NOMO-1 treated with DMSO at 0.1 percent for 48 hours (cell line): ENCODE measurements around the gene ZNF408.
"Not testable (repeated sequence)": the region's sequence is repeated elsewhere in the genome, so short reads cannot be mapped to it uniquely, and the experiment has no call there.

Experiments
- DNase-seq: peaks from one replicate; lab custom pipeline; 2025; ENCODE audit not compliant: unreplicated experiment; lab: John Stamatoyannopoulos, UW

ZNF408 gene

DNA sequence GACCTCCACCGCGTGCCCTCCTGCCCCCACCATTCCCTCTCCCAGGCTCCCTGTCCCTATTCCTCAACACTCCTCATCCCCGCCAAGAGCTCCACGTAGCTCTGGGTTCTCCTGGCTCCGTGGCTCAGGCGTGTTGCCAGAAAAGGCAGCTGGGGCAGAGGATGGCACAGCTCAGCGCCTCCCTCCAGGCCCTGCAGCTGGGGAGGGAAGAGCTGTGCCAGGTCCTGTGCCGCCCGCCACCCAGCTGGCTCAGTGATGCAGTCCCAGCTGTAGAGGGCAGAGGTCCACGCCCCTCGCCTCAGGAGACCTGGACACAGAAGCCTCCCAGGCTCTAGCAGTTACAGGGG is 4.6 kb upstream of the ZNF408 start:
- DNase-seq = no peak

GRCh38 chr11:46697303-46697702 is 3.5 kb upstream of the ZNF408 start:
- no peak for DNase-seq

DNA sequence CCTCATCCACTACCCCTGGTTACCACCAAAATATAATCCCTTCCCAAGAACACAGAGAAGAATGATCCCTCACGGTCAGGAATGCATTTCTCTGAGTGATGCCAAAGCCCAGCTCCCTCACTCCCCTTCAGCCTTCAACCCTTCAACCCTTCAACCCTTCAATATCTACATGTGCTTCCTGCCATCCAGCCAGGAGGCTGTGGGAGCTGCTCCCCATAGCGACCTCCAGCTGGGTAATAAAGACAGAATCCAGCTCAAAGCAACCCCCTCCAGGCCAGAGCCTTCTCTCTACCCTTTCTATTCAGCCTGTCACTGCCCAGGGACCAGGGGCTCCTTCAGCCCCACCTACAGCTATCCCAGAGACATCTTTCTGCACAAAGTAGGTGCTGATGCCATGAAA is 3.1 kb upstream of the ZNF408 start:
- DNase-seq = no peak

DNA sequence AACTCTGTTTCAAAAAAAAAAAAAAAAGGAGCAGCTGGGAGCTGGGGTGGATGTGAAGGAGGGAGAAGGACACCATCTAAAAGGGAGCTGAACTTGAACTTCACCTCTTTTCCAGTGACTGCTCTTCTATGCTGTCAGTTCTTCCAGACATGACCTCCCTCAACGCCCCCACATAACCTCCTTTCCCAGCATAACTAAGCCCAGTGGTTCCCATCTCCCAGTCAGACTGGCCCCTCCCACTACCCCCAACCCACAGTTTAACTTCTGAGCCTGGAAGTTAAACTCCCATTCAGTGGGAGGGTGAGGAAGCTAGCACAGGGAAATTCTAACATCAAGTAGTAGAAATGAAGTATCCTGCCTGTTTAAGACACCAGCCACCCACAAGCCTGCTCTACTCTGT is 2.2 kb upstream of the ZNF408 start:
- no peak for DNase-seq

GRCh38 chr11:46701078-46701654 is 335 bp downstream of the ZNF408 start:
- no peak for DNase-seq

GRCh38 chr11:46705070-46705688 is 4.3 kb downstream of the ZNF408 start:
- no peak for DNase-seq

DNA sequence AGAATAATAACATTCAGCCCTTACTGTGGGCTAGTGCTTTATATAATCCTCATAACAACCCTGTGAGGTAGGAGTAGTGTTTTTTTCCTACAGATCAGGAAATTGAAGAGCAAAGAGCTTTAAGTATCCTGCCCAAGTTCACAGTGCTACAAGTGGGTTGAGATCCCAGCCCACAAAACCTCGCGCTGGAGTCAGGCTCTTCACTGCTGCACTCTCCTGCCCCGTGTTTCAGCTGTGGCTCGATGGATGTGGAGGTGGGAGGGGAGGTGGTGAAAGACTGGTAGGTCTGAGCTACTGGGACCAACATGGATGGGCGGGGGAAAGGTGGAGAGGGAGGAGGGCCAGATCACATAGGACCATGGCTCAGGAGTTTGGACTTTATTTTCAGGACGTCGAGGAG is 6.1 kb downstream of the ZNF408 start:
- DNase-seq = no peak

DNA sequence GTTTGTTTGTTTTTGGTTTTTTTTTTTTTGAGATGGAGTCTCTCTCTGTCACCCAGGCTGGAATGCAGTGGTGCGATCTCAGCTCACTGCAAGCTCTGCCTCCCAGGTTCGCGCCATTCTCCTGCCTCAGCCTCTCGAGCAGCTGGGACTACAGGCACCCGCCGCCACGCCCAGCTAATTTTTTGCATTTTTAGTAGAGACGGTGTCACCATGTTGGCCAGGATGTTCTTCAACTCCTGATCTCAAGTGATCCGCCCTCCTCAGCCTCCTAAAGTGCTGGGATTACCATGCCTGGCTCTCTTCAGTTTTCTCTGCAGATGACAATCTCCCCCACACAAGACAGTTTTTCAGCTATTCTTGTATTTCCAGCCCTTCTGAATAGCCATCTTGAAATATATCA is 8.5 kb downstream of the ZNF408 start:
- not testable (repeated sequence) for DNase-seq

- no peak for DNase-seq
Measured at GRCh38 chr11:46710821-46711269, 10.0 kb downstream of the ZNF408 start.

DNA sequence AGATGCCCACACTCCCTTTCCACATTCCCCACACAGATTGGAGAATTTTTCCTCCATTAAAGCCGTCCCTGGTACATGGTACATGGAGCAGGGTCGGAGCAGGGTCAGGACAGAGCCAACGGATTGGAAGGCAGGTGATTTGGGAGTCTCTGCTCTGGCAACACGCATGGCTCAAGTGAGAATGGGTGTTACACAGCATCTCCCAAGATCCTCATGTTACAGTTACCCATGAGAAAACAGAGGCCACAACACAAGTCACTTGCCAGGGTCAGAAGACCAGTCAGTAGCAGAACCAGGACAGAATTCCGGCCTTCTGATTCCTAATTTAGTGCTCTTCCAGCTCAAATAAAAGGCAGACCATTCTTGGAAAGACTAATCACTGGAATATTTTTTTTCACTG is 10.5 kb downstream of the ZNF408 start:
- DNase-seq = no peak

DNA sequence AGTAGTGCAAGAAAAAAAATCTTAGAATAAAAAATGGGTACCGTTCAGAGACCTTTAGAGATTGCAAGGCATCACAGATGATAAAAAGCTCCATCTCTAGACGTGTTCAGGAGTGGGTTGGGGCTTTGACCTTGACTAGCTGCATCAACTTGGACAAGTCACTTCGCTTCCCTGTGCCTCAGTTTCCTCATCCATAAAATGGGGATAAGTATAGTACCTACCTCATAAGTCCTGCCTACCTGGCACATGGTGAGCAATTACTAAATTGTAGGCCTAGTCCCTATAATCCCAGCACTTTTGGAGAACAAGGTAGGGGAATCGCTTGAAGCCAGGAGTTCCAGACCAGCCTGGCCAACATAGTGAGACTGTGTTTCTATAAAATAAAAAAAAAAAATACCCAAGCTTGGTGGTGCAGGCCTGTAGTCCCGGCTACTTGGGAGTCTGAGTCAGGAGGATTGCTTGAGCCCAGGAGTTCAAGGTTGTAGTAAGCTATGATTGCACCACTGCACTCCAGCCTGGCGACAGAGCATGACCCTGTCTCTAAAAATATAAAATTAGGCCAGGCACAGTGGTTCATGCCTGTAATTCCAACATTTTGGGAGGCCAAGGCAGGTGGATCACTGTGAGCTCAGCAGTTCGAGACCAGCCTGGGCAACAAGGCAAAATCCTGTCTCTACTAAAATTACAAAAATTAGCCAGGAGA is 12.2 kb downstream of the ZNF408 start:
- DNase-seq = no peak

GRCh38 chr11:46717825-46718154 is 17.0 kb downstream of the ZNF408 start:
- DNase-seq = not testable (repeated sequence)

GRCh38 chr11:46718155-46719019 is 17.6 kb downstream of the ZNF408 start:
- DNase-seq = no peak

- no peak for DNase-seq
Measured at GRCh38 chr11:46719048-46719542, 18.3 kb downstream of the ZNF408 start, which contains the start of gene F2. F2 (plus strand) TSS chr11:46719213; CDS start chr11:46719236, 23 bp downstream.

DNA sequence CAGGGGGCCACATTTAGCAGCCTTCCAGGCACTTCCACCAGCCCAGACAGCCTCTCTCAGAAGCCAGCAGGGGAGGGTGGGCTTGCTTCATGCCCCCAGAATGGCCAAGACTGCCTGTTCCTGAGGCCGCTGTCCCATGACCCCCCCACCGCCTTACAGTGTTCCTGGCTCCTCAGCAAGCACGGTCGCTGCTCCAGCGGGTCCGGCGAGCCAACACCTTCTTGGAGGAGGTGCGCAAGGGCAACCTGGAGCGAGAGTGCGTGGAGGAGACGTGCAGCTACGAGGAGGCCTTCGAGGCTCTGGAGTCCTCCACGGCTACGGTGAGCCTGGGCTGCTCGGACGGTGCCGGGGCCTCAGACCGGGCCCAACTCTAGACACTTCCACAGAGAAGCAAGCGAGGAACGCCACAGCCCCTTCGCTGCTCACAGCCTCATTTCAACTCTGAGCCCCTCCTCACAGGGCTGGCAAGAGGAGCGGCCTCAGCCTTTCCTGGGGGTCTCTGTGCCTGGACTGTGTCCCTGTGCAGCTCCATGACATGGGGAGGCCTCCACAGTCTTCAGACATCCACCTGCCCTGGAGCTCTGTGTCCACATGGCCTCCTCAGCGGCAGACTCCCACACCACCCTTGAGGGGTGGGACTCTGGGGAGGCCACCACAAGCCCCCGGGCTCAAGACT is 18.9 kb downstream of the ZNF408 start:
- no peak for DNase-seq

- no peak for DNase-seq
Measured at GRCh38 chr11:46721286-46721685, 20.5 kb downstream of the ZNF408 start.

- DNase-seq = no peak
Measured at GRCh38 chr11:46722566-46723358, 21.9 kb downstream of the ZNF408 start.

GRCh38 chr11:46723359-46723680 is 22.5 kb downstream of the ZNF408 start:
- DNase-seq = no peak

- DNase-seq = no peak
Measured at GRCh38 chr11:46724088-46724487, 23.3 kb downstream of the ZNF408 start.
